GM19043 (cell line): ENCODE data around the gene FOSL2.

ENCODE experiments used
- ATAC-seq: cut with Tn5 transposase; IDR thresholded peaks from one replicate; pipeline ENCODE4 v1.9.1; 2021; ENCODE audit warnings: low read depth; ENCODE audit not compliant: unreplicated experiment

FOSL2 gene

GRCh38 chr2:28465148-28465885 lies 72.7 kb downstream of the FOSL2 start:
- no peak for ATAC-seq
